Measurements from ENCODE around the gene PTPRM.

- TF ChIP-seq CTCF (IDR thresholded peaks at IDR 0.05; ENCODE audit: extremely low read depth in 1 of 2, insufficient read depth in 1 of 2, low read depth in 1 of 2, low read length in 2 of 2) (no peak), POLR2A (IDR thresholded peaks at IDR 0.05; ENCODE audit: low read depth, low read length) (no peak), JUN (IDR thresholded peaks at IDR 0.05; ENCODE audit: borderline replicate concordance, insufficient read depth, insufficient read length, low read depth) (no peak), POLR2AphosphoS5 (IDR thresholded peaks at IDR 0.05; ENCODE audit: insufficient read depth, low read depth, low read length) (no peak)
Measured at GRCh38 chr18:7691206-7691605, 124.1 kb downstream of the PTPRM start.

Data from endothelial cell of umbilical vein (primary cell).